ENCODE results near the gene NEK2. TPM values are rescaled to one million over a fixed set of nuclear protein-coding genes. Genes with fewer than 3 reads are reported as not detected.
"Not testable (repeated sequence)": the region's sequence is repeated elsewhere in the genome, so short reads cannot be mapped to it uniquely, and the experiment has no call there.

Gene NEK2
- total RNA-seq, 1 experiment from 2014 or later: 44.5 TPM

DNA sequence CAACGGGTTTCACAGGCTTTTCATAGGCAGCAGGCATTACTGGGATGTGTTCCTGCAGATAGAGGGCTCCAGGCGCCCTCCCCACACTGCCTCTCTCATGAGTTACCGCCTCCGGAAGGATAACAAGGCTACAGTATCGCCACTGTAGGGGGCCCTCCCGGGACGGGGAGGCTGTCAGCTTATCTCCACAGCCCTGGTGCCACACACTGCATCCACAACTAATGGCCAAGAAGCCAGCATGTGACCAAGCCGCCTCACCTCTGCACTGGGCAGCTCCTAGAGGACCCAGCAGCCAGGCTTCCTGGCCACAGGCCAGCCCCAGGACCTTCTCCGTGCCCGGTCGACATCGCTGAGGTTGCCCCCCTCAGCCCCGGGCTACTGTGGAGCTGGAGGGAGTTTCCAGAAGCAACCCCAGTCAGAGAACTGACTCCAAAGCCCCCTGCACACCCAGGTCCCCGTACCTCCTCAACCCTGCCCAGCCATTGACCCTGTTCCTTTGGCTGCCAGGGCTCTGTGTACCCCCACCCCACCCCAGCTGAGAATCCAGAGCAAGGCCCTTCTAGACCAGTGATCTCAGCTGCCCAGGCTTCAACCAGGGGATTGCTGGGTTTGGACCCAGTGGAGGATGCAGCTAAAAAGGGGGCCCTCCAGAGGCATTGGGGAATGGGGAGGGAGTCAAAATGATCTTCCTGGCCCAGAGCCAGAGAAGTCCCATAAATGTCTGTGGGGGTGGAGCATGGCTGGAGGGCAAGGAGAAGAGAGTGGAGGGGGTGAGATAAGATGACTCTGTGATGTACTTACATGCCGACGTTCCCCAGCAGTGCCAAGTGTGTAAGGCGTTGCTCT lies 45.0 kb downstream of the NEK2 start:
- peaks cover 39% of the 10 kb centered on the region for H3K4me1 Mint-ChIP-seq (ENCODE audit: insufficient read depth, unreplicated experiment)
- intact Hi-C loops (cut with micrococcal nuclease): no loop called here
- no peaks in the 10 kb centered on the region for H3K27me3 Mint-ChIP-seq (ENCODE audit: insufficient read depth, unreplicated experiment)
- no peak for TF ChIP-seq CTCF (IDR thresholded peaks at IDR 0.05; ENCODE audit: unreplicated experiment)
- ChIA-PET POLR2A (interaction anchor here (0.6 to 5.8 kb wide), 8 partner anchors 11 to 57 kb away, joined by 3 to 94 read pairs (median 4); partner anchors contain the start of gene SLC30A1), CTCF (interaction anchor here (0.7 to 7.6 kb wide), 7 partner anchors 12 to 156 kb away, joined by 3 to 78 read pairs (median 10); no protein-coding TSS in a partner anchor)
- no peaks in the 10 kb centered on the region for H3K9me3 Mint-ChIP-seq (ENCODE audit: unreplicated experiment)
- no TSS peak for BruUV-seq (replicated peaks)
- H3K4me3 Mint-ChIP-seq (ENCODE audit: unreplicated experiment): no peak overlapping the region
- no peak for DNase-seq (ENCODE audit: unreplicated experiment)
- H3K36me3 Mint-ChIP-seq (ENCODE audit: insufficient read depth, unreplicated experiment): peaks cover 6% of the 10 kb centered on the region
- H3K27ac Mint-ChIP-seq (ENCODE audit: low read depth, unreplicated experiment): no peak overlapping the region

- CTCF ChIA-PET: interaction anchor here (0.7 to 1.7 kb wide), 6 partner anchors 9 to 158 kb away, joined by 3 to 7 read pairs (median 4); partner anchors contain the start of gene SLC30A1
- BruUV-seq (replicated peaks): no TSS peak
- H3K27me3 Mint-ChIP-seq (ENCODE audit: insufficient read depth, unreplicated experiment): no peaks in the 10 kb centered on the region
- peaks cover 6% of the 10 kb centered on the region for H3K36me3 Mint-ChIP-seq (ENCODE audit: insufficient read depth, unreplicated experiment)
- H3K9me3 Mint-ChIP-seq (ENCODE audit: unreplicated experiment): no peaks in the 10 kb centered on the region
- no peak for DNase-seq (ENCODE audit: unreplicated experiment)
- H3K27ac Mint-ChIP-seq (ENCODE audit: low read depth, unreplicated experiment): no peak overlapping the region
- intact Hi-C loops (cut with micrococcal nuclease): no loop called here
- H3K4me1 Mint-ChIP-seq (ENCODE audit: insufficient read depth, unreplicated experiment): peaks cover 30% of the 10 kb centered on the region
- no peak for TF ChIP-seq CTCF (IDR thresholded peaks at IDR 0.05; ENCODE audit: unreplicated experiment)
- no peak overlapping the region for H3K4me3 Mint-ChIP-seq (ENCODE audit: unreplicated experiment)
- POLR2A ChIA-PET: interaction anchor here (0.7 to 1.9 kb wide), 4 partner anchors 11 to 51 kb away, joined by 3 to 6 read pairs (median 4); no protein-coding TSS in a partner anchor
Measured at GRCh38 chr1:211628417-211628816, 47.0 kb downstream of the NEK2 start.

DNA sequence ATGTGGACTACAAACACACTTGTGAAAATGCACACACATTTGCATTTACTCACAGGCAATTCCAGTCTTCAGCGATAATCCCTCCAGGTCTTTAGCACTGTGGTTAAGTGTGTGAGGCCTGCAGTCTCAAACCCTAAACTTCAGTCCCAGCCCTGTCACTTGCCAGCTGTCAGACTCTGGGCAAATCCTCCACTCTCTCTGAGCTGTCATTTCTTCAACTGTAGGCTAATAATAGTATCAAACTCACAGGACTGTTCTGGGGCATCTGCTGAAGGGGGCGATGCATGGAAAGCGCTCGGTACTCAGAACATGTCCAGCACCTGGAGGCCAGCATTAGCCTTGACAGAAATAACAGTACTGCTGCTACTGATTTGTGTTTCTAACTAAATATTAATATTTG lies 48.2 kb downstream of the NEK2 start:
- POLR2A ChIA-PET: interaction anchor here (0.7 to 1.9 kb wide), 3 partner anchors 10 to 24 kb away, joined by 3 to 6 read pairs (median 4); no protein-coding TSS in a partner anchor
- TF ChIP-seq CTCF (IDR thresholded peaks at IDR 0.05; ENCODE audit: unreplicated experiment): no peak
- Mint-ChIP-seq H3K27ac (ENCODE audit: low read depth, unreplicated experiment) (no peak overlapping the region), H3K4me3 (ENCODE audit: unreplicated experiment) (no peak overlapping the region), H3K9me3 (ENCODE audit: unreplicated experiment) (no peaks in the 10 kb centered on the region), H3K27me3 (ENCODE audit: insufficient read depth, unreplicated experiment) (no peaks in the 10 kb centered on the region), H3K4me1 (ENCODE audit: insufficient read depth, unreplicated experiment) (peaks cover 19% of the 10 kb centered on the region), H3K36me3 (ENCODE audit: insufficient read depth, unreplicated experiment) (peaks cover 6% of the 10 kb centered on the region)
- intact Hi-C loops (cut with micrococcal nuclease): no loop called here
- no TSS peak for BruUV-seq (replicated peaks)
- no peak for DNase-seq (ENCODE audit: unreplicated experiment)
- CTCF ChIA-PET: interaction anchor here (0.6 to 1.7 kb wide), 5 partner anchors 10 to 224 kb away, joined by 3 to 4 read pairs (median 4); no protein-coding TSS in a partner anchor

- POLR2A ChIA-PET; CTCF ChIA-PET; H3K27me3 Mint-ChIP-seq (ENCODE audit: insufficient read depth, unreplicated experiment); H3K27ac Mint-ChIP-seq (ENCODE audit: low read depth, unreplicated experiment); H3K4me3 Mint-ChIP-seq (ENCODE audit: unreplicated experiment); DNase-seq (ENCODE audit: unreplicated experiment); BruUV-seq (replicated peaks); H3K4me1 Mint-ChIP-seq (ENCODE audit: insufficient read depth, unreplicated experiment); H3K9me3 Mint-ChIP-seq (ENCODE audit: unreplicated experiment); H3K36me3 Mint-ChIP-seq (ENCODE audit: insufficient read depth, unreplicated experiment): not testable (repeated sequence)
- intact Hi-C loops (cut with micrococcal nuclease): loop anchor here (1.0 kb wide), 2 partner anchors 49 to 111 kb away; no protein-coding TSS in a partner anchor
Measured at GRCh38 chr1:211625866-211626265, 49.6 kb downstream of the NEK2 start.
